Melanocyte of skin (primary cell): ENCODE results near the gene ASB1. TPM values are rescaled to one million over a fixed set of nuclear protein-coding genes. Genes with fewer than 3 reads are reported as not detected.

Source experiments
- small RNA-seq, 2 donors: library from RNA; depleted of rRNA; stranded (forward); fragments of <200 nt; gene quantifications; one replicate each; pipeline ENCODE3, GENCODE V24; 2012
- total RNA-seq, 2 donors: library from RNA; depleted of rRNA; stranded (reverse); fragments of >200 nt; gene quantifications; 2 replicates each; pipeline ENCODE4 v1.2.3, GENCODE V29; 2012

The ASB1 gene, protein sequence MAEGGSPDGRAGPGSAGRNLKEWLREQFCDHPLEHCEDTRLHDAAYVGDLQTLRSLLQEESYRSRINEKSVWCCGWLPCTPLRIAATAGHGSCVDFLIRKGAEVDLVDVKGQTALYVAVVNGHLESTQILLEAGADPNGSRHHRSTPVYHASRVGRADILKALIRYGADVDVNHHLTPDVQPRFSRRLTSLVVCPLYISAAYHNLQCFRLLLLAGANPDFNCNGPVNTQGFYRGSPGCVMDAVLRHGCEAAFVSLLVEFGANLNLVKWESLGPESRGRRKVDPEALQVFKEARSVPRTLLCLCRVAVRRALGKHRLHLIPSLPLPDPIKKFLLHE
- 10 to 100 TPM; 12.4 to 12.7 TPM for total RNA-seq

DNA sequence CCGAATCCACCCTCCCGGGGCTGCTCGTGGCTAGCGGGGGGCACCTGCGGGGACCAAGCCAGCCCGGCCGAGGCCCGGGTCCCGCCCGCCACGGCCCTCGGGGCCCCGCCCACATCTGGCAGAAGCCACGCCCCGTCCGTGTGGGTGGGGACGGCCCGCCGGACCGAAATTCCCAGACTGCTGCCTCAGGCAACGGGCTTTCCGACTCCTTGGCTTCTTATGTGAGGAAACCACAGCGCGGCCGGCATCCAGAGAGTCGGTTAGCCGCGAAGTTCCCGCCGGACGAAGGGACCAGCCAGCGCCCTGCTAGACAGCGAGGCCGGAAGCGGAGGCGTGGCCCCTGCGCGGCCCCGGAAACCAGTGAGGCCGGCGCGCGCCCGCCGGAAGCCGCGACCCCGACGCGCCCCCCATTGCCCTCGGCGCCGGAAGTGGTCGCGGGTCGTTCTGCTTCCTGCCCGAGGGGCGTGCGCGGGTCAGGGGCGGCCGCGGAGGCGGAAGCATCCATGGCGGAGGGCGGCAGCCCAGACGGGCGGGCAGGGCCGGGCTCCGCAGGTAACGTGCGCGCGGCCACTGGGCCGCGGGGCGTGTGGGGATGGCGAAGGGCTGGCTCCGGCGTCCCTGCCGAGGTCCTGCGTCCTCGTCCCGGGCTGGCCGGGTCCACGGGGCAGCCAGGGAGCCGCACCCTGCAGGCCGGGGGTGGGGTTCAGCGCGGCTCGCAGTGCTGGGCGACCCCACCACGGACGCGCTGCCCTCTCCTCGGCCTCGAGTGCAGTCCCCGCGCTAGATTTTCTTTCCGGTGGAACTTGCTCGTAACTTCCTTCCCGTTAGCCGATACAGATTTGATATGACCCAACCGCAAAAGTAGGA, at the start of gene ASB1:
TSS of gene ASB1 (plus strand) at position 360 of the 867 bp plus-strand sequence. CDS start at position 504, 144 bp downstream.

Small RNAs within 50 kb of the gene (small RNA-seq; reads per million reads assigned to genes)
- 0 reads per million in 2 donors for gene RNU6-234P

Other genes with a start within 250 kb of the ASB1 start
- gene ILKAP, start 223.2 kb upstream of the ASB1 start, total RNA-seq, result 10 to 100 TPM; 73.0 to 91.2 TPM
- gene HES6, start 186.9 kb upstream of the ASB1 start, total RNA-seq, result 100 to 1,000 TPM; 118 to 159 TPM
- 1 to 10 TPM in 1 of 2 donors, under 1 TPM in 1; 0.34 to 2.0 TPM for gene PER2, start 138.3 kb upstream of the ASB1 start, total RNA-seq
- 1 to 10 TPM; 5.0 to 7.6 TPM for gene TRAF3IP1, start 106.4 kb upstream of the ASB1 start, total RNA-seq